ENCODE measurements around the gene MYMK. TPM values are rescaled to one million over a fixed set of nuclear protein-coding genes. Genes with fewer than 3 reads are reported as not detected.

MYMK gene
- total RNA-seq, 1 donor from 2014 or later: not detected

DNA sequence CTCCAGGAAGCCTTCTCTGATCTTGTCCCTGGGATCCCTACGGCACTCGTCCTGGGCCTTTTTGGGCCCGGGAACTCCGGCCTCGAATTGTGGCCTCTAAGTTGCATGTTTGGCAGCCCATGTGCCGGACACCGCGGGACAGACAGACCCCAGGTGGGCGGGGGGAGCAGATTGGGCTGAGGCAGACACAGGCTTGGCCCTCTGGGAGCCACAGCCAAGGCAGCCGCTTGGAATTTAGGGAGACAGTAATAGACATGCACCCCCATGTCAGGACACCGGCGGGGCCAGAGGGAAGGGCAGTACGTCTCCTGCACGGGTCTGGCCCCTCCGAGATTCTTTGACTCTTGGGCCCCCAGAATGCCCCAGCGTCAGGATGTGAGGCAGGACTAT, 45.9 kb upstream of the MYMK start:
- H3K9me3 ChIP-seq: no peaks in the 10 kb centered on the region
- H3K4me3 ChIP-seq: no peak overlapping the region
- intact Hi-C loops (cut with DNase I): no loop called here
- TF ChIP-seq, protein P1, sequence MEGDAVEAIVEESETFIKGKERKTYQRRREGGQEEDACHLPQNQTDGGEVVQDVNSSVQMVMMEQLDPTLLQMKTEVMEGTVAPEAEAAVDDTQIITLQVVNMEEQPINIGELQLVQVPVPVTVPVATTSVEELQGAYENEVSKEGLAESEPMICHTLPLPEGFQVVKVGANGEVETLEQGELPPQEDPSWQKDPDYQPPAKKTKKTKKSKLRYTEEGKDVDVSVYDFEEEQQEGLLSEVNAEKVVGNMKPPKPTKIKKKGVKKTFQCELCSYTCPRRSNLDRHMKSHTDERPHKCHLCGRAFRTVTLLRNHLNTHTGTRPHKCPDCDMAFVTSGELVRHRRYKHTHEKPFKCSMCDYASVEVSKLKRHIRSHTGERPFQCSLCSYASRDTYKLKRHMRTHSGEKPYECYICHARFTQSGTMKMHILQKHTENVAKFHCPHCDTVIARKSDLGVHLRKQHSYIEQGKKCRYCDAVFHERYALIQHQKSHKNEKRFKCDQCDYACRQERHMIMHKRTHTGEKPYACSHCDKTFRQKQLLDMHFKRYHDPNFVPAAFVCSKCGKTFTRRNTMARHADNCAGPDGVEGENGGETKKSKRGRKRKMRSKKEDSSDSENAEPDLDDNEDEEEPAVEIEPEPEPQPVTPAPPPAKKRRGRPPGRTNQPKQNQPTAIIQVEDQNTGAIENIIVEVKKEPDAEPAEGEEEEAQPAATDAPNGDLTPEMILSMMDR (IDR thresholded peaks at IDR 0.05): no peak
- TF ChIP-seq POLR2AphosphoS5 (IDR thresholded peaks at IDR 0.05; ENCODE audit: insufficient read depth in 1 of 2, low read depth in 1 of 2): no peak
- TF ChIP-seq POLR2A (IDR thresholded peaks at IDR 0.05): no peak
- H3K27ac ChIP-seq: no peak overlapping the region
- H3K36me3 ChIP-seq: no peaks in the 10 kb centered on the region
- DNase-seq (ENCODE audit: extremely low spot score in 2 of 2): no peak
- peaks cover 9% of the 10 kb centered on the region for H3K4me1 ChIP-seq
- no peaks in the 10 kb centered on the region for H3K27me3 ChIP-seq

DNA sequence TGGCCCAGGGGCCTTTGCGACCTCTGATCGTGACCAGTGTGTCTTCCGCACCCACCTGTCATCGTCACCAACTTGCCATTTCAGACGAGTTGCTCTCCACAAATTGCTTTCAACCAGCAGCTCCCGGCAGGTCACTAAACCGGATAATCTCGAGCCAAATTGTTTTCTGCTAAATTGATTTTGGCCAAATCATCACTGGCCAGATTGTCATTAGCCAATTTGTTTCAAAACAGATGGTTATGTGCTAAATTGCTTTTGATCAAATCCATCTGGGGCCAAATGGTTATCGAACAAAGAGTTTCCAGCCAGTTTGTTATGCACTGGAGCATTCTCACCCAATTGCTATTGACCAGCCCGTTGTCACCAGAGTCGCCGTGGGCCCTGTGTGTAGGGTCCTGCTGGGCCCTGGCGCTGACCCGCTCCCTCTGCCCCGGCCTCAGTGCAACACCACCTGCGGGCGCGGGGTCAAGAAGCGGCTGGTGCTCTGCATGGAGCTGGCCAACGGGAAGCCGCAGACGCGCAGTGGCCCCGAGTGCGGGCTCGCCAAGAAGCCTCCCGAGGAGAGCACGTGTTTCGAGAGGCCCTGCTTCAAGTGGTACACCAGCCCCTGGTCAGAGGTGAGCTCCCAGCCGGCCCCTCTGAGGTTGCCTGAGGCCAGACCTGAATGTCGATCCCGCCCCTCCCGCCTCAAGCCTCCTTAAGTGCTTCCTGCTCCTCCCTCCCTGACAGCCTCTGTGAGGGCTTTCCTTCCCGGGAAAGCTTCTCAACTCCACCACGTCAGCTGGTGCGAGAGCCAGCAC, 45.3 kb upstream of the MYMK start:
- Histone ChIP-seq H3K4me3 (no peak overlapping the region), H3K27ac (no peak overlapping the region), H3K4me1 (peaks cover 9% of the 10 kb centered on the region), H3K27me3 (no peaks in the 10 kb centered on the region), H3K36me3 (no peaks in the 10 kb centered on the region), H3K9me3 (no peaks in the 10 kb centered on the region)
- TF ChIP-seq, protein P1 (IDR thresholded peaks at IDR 0.05): no peak
- TF ChIP-seq POLR2A (IDR thresholded peaks at IDR 0.05) (no peak), POLR2AphosphoS5 (IDR thresholded peaks at IDR 0.05; ENCODE audit: insufficient read depth in 1 of 2, low read depth in 1 of 2) (no peak)
- intact Hi-C loops (cut with DNase I): loop anchor here (2.0 kb wide), 1 partner anchor 21 kb away; no protein-coding TSS in a partner anchor
- no peak for DNase-seq (ENCODE audit: extremely low spot score in 2 of 2)

DNA sequence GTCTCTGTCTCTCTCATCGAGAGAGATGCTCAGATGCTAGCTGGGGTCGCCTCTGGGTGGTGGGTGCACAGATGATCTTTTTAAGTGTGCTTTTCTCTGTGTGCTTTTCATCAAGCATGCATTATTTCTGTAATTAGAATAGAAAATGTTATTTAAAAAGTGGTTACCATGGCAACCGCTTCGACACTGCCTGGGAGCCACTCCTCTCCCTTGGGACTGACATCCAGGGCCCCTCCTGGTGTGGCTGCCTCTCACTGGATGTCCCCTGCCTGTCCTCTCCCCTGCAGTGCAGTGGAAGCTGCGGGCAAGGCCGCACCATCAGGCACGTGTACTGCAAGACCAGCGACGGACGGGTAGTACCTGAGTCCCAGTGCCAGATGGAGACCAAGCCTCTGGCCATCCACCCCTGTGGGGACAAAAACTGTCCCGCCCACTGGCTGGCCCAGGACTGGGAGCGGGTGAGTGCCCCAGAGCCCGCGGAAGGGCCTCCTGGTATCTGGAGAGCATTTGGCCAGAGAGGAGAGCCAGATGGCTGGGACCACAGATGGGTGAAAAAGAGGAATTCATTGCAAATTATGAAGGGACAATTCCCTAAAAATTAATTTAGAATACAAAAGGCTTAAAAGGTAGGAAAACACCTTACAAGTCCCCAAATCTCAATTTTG, 44.5 kb upstream of the MYMK start:
- TF ChIP-seq POLR2AphosphoS5 (IDR thresholded peaks at IDR 0.05; ENCODE audit: insufficient read depth in 1 of 2, low read depth in 1 of 2): no peak
- TF ChIP-seq, protein P1 (IDR thresholded peaks at IDR 0.05): no peak
- no peak for TF ChIP-seq POLR2A (IDR thresholded peaks at IDR 0.05)
- Histone ChIP-seq H3K27me3 (no peaks in the 10 kb centered on the region), H3K4me3 (no peak overlapping the region), H3K36me3 (no peaks in the 10 kb centered on the region), H3K4me1 (peaks cover 9% of the 10 kb centered on the region), H3K27ac (no peak overlapping the region), H3K9me3 (no peaks in the 10 kb centered on the region)
- no peak for DNase-seq (ENCODE audit: extremely low spot score in 2 of 2)
- intact Hi-C loops (cut with DNase I): loop anchor here (2.0 kb wide), 1 partner anchor 20 kb away; no protein-coding TSS in a partner anchor

DNA sequence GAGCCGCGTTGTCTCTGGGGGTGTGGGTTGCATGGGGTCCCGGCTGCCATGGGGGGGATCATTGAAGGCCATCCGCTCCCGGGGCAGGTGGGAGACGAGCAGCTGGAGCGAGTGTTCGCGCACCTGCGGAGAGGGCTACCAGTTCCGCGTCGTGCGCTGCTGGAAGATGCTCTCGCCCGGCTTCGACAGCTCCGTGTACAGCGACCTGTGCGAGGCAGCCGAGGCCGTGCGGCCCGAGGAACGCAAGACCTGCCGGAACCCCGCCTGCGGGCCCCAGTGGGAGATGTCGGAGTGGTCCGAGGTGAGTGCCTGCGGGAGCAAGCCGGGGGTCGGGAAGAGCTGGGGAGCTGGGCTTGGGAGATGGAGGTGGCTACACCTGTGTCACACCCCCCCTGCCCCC, 43.4 kb upstream of the MYMK start:
- H3K4me1 ChIP-seq: peaks cover 13% of the 10 kb centered on the region
- DNase-seq (ENCODE audit: extremely low spot score in 2 of 2): no peak
- H3K4me3 ChIP-seq: no peak overlapping the region
- no peaks in the 10 kb centered on the region for H3K9me3 ChIP-seq
- H3K36me3 ChIP-seq: no peaks in the 10 kb centered on the region
- intact Hi-C loops (cut with DNase I): loop anchor here (2.0 kb wide), 1 partner anchor 19 kb away; no protein-coding TSS in a partner anchor
- no peak overlapping the region for H3K27ac ChIP-seq
- no peaks in the 10 kb centered on the region for H3K27me3 ChIP-seq
- TF ChIP-seq POLR2A (IDR thresholded peaks at IDR 0.05): no peak
- no peak for TF ChIP-seq POLR2AphosphoS5 (IDR thresholded peaks at IDR 0.05; ENCODE audit: insufficient read depth in 1 of 2, low read depth in 1 of 2)
- TF ChIP-seq, protein P1 (IDR thresholded peaks at IDR 0.05): no peak

DNA sequence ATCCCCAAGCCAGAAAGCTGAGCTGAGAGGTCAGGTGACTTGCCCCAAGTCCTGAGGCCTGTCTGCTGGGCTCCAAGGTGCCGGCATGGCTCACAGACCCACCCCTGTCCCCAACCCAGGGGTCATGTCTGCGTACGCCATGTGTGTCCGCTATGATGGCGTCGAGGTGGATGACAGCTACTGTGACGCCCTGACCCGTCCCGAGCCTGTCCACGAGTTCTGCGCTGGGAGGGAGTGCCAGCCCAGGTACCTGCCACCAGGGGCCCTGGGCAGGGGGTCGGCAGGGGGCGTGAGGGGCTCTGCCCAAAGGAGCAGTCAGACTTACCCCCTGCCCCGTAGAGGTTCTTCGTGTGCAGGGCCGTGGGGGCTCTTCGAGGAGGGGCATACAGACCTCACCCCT, 42.1 kb upstream of the MYMK start:
- no peak for TF ChIP-seq POLR2AphosphoS5 (IDR thresholded peaks at IDR 0.05; ENCODE audit: insufficient read depth in 1 of 2, low read depth in 1 of 2)
- no peak for TF ChIP-seq POLR2A (IDR thresholded peaks at IDR 0.05)
- H3K27me3 ChIP-seq: no peaks in the 10 kb centered on the region
- no peaks in the 10 kb centered on the region for H3K36me3 ChIP-seq
- H3K4me1 ChIP-seq: peaks cover 7% of the 10 kb centered on the region
- H3K4me3 ChIP-seq: no peak overlapping the region
- intact Hi-C loops (cut with DNase I): no loop called here
- DNase-seq (ENCODE audit: extremely low spot score in 2 of 2): no peak
- H3K9me3 ChIP-seq: no peaks in the 10 kb centered on the region
- H3K27ac ChIP-seq: no peak overlapping the region
